GM21526 (cell line): ENCODE data around the gene H19.

Source experiments
- ATAC-seq: cut with Tn5 transposase; IDR thresholded peaks from one replicate; pipeline ENCODE4 v1.9.1; 2021; ENCODE audit warnings: moderate library complexity; ENCODE audit not compliant: unreplicated experiment, low FRiP score

Gene H19

GRCh38 chr11:1949302-1949701, 48.3 kb downstream of the H19 start:
- no peak for ATAC-seq

- no peak for ATAC-seq
Observed at GRCh38 chr11:1948389-1948788, 49.3 kb downstream of the H19 start.

DNA sequence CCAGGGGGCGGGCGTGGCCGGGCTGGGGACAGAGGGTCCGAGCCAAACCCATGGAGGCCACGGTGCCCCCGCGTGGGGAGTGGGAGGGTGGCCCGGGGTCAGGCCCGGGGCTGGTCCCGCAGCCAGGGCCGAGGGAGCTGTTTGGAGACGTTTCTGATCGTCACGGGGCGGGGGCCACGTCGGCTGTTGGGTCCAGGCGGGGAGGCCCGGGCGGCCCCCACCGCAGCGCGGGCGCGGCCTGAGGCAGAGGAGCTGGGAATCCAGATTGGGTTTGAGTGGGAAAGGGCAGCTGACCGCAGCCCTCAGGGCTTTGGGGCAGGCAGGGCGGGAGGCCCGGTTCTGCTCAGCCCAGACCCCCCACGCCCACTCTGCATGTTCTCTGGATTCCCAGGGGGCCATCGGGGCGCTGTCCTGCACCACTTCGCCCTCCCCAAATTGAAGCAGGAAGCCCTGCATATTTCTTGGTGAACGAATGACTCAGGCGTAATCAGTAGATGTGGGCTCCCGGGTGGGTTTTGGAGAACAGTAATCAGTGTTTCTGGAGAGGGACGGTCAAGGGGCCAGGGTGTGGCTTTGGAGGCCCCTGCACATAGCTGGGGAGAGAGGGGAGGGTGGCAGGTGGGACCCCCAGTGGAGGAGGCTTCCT, 49.9 kb downstream of the H19 start:
- no peak for ATAC-seq

DNA sequence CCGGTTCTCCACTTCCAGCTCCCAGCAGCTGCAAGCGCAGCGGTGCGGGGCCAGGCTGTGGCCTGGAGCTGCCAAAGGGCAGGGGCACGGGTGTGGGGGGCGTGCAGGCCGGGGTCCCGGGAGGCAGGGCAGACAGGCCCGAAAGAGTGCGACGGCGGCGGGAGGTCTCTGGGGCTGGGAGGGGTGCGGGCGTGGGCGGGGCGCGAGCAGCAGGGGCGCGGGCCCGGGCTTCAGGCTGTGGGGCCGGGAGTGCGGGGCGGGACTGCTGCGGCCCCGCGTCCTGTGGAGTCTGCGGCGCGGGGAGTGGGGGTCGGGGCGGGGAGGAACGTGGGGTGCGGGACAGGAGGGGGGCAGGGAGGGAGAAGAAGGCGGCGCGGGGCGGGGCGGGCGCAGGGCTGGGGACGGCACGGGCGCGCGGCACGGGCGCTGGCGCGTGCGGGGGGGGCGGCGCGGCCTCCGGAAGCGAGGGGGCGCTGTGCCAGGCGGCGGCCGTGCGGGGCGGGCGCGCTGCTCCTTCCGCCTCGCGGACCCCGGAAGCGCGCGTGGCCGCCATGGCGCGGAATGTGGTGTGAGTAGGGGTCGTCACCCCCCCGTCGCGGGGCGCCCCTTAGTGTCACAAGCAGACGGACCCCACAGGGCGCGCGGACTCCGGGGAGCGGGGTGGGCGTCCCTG, 50.7 kb downstream of the H19 start, which contains the start of gene MRPL23:
Gene MRPL23 (plus strand): TSS at position 521 of the 673 bp plus-strand sequence. CDS start 31 bp downstream, at position 552.
- ATAC-seq: no peak
